Stimulated activated CD8-positive, alpha-beta memory T cell treated with anti-CD3 and anti-CD28 coated beads, Interleukin-15, amount 100 ng/mL, for 4 hours (primary cell): ENCODE data around the gene MTFP1.
"Not testable (repeated sequence)": the region's sequence is repeated elsewhere in the genome, so short reads cannot be mapped to it uniquely, and the experiment has no call there.

ENCODE experiments used
- DNase-seq, 2 donors: peaks; one replicate each; pipeline ENCODE4 v3.0.0-alpha.2; 2020; ENCODE audit warnings: low read depth in 2 of 2

Gene MTFP1

DNA sequence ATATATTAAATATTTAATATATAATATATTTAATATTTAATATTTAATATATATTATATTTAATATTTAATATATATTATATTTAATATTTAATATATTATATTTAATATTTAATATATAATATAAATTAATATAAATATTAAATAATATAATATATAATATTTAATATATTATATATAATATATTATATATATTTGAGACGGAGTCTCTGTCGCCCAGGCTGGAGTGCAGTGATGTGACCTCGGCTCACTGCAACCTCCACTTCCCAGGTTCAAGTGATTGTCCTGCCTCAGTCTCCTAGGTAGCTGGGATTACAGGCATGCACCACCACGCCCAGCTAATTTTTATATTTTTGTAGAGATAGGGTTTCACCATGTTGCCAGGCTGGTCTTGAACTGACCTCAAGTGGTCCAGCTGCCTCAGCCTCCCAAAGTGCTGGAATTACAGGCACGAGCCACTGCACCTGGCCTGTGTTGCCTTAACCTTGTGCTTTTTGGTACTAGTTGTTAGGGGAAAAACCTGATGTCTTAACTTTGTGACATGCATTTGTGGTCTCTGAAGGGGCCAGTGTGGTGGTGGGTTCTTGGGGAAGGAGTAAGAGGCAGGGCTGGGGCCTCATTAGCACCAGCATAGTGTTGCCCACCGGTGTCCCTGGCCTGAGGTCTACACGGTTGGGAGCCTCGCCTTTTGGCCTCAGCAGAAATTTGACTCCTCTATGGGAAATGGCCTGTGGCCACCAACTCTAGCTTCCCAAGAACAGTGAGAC, 29.7 kb downstream of the MTFP1 start:
- DNase-seq: no peak

- DNase-seq: no peak
Observed at GRCh38 chr22:30457981-30458380, 32.4 kb downstream of the MTFP1 start.

- DNase-seq: no peak
Observed at GRCh38 chr22:30459181-30460052, 33.8 kb downstream of the MTFP1 start.

- no peak for DNase-seq
Observed at GRCh38 chr22:30460147-30460546, 34.6 kb downstream of the MTFP1 start.

DNA sequence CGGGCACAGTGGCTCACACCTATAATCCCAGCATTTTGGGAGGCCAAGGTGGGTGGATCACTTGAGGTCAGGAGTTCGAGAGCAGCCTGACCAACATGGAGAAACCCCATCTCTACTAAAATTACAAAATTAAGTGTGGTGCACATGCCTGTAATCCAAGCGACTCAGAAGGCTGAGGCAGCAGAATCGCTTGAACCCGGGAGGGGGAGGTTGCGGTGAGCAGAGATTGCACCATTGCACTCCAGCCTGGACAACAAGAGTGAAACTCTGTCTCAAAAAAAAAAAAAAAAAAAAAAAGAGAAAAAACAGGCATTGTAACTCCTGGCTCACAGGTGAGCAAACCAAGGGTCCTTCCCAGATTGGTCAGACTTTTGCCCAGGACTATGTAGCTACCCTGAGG, 35.0 kb downstream of the MTFP1 start:
- not testable (repeated sequence) for DNase-seq

DNA sequence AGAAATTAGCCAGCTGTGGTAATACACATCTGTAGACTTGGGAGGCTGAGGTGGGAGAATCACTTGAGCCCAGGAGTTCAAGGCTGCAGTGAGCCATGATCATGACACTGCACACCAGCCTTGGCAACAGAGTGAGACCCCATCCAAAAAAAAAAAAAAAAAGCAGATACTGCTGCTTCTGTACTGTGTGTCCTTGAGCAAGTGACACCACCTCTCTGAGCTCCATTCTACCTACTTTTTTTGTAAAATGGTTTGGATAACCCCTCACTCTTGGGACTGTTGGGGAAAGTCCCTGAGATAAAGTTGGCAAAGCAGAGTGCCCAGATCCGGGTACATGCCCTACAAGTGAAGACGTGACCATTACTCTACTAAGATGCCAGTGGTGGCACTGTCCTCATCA, 43.6 kb downstream of the MTFP1 start:
- no peak for DNase-seq

GRCh38 chr22:30470655-30471054, 45.1 kb downstream of the MTFP1 start:
- no peak for DNase-seq

DNA sequence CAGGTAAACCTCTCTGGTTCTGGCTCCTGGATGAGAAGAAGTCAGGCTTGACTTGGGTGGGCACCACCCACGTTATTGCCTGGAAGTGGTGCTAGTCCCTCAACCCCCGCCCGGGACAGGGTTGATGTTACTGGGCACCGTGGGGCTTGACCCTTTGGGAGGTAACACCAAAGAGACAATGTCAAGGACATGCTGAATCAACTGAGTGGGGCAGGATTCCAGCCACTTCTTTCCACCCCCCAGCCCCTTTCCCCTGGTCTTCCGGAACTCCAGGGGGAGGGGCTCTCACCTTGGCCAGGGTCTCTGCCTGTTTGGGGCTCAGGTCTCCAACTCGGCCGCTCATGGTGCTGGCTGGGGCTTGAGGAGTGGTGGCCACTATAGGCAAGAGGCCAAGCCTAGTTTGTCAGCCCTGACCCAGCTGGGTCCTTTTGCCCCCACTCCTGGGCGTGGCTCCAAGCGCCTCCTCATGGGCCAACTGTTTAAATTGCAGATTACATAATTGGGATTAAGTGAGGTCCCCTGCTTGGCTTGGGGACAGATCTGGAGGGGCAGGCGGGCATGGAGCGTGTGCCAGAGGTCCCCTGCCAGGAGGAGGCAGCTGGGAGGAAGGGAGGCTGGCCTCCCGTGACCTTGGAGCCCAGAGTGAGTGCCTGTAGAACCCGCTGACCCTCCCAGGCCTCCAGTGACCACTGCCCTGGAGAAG, 46.2 kb downstream of the MTFP1 start, which contains the start of gene SEC14L3:
Gene SEC14L3 (minus strand): TSS at position 402 of the 703 bp plus-strand sequence. CDS start 59 bp downstream, at position 343.
- no peak for DNase-seq

DNA sequence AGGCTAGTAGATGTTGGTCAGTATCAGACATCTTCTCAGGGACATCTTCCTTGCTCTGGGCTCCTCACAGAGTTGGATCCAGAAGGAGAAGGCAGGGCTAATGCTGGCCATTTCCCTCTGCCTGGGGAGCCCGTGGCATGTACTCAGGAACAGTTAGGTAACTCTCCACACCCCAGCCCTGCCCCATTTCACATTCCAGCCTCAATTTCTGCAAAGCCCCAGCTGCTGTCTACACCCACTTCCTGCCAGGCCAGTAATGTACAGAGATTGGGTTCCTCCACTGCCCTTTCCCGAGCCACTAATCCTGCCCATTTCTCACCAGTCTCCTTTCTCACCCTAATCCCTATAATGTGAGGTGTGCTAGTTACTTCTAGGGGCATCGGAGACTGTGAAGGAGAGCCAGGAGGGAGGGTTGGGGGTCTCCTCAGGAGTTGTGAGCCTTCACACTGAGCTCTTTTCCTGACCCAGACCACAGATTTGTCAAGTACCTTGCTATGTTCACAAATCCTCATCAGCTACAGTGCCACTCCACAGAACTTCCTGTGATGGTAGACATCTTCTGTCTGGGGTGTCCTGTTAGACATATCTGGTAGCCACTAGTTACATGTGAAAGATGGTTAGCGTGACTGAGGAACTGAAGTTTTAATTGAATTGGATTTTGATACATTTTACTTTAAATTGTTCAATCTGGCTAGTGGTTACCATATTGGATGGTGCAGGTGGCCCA, 47.6 kb downstream of the MTFP1 start:
- DNase-seq: no peak

DNA sequence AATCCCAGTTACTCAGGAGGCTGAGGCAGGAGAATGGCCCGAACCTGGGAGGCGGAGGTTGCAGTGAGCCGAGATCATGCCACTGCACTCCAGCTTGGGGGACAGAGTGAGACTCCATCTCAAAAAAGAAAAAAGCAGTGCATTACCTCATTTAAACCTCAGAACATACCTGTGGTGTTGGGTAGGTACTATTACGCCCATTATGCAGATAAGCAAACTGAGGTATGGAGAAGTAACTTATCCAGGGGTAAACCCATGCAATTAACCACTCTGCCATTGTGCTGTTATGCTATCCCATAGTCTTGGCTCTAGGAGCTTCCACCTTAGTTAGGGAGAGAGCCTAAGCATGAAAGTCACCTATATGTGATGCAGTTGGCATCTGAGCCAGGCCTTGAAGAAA, 48.6 kb downstream of the MTFP1 start:
- no peak for DNase-seq

GRCh38 chr22:30474683-30475424, 49.3 kb downstream of the MTFP1 start:
- DNase-seq: no peak
